Activated CD8-positive, alpha-beta memory T cell treated with anti-CD3 and anti-CD28 coated beads for 48 hours (primary cell): Measurements from ENCODE around the gene HES5.

ENCODE experiments used
- DNase-seq, 3 experiments: peaks; one replicate each; pipeline ENCODE4 v3.0.0-alpha.2; 2020; ENCODE audit warnings: low read depth in 2 of 3, low spot score in 2 of 3

HES5 gene

GRCh38 chr1:2547210-2548067, 17.4 kb upstream of the HES5 start:
- DNase-seq = no peak

- peak in 2 of 3 experiments; percentile 70 to 71 for DNase-seq
Measured at GRCh38 chr1:2546515-2547209, 16.6 kb upstream of the HES5 start.

GRCh38 chr1:2545754-2546514, 15.9 kb upstream of the HES5 start:
- peak; percentile 68 to 71 (median 68) for DNase-seq

DNA sequence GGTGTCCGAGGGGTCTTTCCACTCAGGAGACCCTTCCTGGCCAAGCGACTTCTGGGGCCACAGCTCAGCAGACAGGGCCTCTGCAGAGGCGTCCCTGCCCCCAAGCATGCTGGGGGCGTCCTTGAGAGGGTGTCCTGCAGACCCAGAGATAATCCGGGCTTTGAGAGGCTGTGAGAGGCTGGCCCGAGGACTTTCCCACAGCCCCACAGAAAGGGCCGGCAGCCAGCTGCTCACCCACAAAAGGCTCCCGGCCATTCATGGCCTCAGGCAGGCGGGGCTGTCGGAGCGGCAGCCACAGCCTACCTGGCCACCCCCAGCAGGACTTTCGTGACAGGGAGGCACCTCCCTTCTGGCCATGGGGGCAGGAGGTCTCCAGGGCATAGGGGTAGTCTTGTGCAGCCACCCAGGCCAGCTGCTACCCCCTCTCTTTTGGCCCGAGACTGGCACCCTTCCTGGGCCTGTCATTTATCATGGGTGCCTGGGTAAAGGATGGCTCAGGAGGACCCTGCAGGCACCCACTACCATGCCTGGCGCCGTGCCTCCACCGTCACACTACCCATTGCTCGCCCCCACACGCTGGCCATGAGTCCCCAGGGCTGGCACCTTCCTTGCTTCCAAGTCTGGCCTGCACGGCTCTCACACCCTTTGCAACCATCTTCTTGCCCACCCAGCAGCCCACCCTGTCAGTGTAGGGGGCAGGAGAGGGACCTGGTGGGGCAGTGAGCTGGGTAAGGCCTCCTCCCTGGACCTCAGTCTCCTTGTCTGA, 15.0 kb upstream of the HES5 start:
- no peak for DNase-seq

GRCh38 chr1:2544093-2544874, 14.2 kb upstream of the HES5 start:
- DNase-seq = no peak

DNA sequence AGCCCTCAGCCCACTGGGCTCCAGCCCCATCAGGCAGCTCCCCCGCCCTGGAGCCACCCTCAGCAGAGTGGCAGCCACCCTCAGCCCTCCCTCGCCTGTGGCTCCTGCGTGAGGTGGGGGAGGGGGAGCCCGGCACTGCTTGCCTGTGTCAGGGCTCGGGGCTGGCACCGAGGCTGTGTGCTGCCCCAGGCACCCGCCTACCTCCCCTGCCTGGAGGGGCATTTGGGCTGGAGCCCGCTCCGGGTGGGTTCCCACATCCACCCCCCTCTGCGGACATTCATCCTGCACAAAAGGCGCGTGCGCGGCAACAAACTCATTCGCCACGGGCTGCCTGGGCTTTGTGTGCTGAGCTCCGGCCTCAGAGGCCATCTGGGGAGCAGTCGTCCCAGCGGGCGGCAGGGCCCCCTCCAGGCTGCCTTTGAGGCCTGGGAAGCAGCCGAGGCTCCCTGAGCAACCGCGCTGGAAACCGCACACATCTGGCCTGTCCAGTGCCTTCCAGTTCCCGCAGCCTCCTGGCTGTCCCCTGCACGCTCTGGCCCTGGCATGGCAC, 13.6 kb upstream of the HES5 start:
- DNase-seq = no peak

DNA sequence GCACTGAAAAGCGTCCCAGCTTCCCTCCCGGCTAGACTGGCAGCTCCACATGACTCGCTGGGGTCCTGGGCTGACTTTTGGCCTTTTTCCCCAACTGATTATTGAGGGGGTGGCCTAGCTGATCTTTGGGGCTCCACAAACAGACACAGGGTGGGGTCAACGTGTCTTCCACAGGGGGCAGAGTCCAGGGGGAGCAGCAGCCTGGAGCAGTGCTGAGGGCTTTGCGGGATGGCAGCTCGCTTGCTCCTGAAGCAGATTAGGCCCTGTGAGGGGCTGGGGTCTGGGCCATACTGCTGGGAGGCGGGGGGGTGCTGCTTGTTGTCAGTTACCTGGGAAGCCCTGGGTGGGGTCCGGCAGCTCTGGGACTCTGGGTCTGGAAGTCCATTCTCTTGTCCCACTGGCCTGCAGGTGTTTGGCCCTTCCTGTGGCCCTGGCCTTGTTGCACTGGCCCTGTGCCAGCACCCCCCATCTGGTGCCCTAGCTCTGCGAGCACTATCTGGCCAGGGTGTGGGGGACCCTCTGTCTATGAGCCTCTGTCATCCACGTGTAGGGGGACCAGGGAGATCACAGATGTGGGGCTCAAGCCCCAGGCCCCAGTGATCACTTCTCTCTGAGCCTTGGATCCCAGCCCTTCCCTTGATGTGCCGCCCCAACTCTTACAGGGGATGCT, 12.3 kb upstream of the HES5 start:
- DNase-seq = no peak

- DNase-seq = no peak
Measured at GRCh38 chr1:2541619-2542245, 11.7 kb upstream of the HES5 start.

- no peak for DNase-seq
Measured at GRCh38 chr1:2540816-2541492, 10.9 kb upstream of the HES5 start.

- DNase-seq = no peak
Measured at GRCh38 chr1:2539312-2539907, 9.3 kb upstream of the HES5 start.

DNA sequence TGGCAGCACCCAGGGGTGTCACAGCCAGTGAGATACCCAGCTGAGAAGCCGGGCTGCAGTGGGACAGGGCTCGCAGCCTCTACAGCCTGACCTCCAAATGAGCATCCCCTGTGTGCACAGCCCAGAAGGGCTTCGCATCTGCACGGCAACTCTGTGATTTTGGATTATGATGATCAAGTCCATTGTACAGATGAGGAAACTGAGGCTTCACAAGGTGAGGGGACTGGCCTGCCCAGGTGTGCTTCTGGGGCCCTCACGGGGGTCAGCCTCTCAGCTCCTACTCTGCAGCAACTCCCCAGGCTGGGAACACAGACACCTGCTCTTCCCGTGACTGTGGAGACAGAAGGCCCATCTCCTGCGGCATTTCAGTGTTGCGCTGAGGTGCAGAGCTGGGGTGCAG, 8.8 kb upstream of the HES5 start:
- no peak for DNase-seq

- no peak for DNase-seq
Measured at GRCh38 chr1:2538376-2538775, 8.3 kb upstream of the HES5 start.

GRCh38 chr1:2537784-2538115, 7.7 kb upstream of the HES5 start:
- no peak for DNase-seq

- DNase-seq = no peak
Measured at GRCh38 chr1:2535981-2536380, 5.9 kb upstream of the HES5 start.

- DNase-seq = no peak
Measured at GRCh38 chr1:2535455-2535854, 5.4 kb upstream of the HES5 start.

DNA sequence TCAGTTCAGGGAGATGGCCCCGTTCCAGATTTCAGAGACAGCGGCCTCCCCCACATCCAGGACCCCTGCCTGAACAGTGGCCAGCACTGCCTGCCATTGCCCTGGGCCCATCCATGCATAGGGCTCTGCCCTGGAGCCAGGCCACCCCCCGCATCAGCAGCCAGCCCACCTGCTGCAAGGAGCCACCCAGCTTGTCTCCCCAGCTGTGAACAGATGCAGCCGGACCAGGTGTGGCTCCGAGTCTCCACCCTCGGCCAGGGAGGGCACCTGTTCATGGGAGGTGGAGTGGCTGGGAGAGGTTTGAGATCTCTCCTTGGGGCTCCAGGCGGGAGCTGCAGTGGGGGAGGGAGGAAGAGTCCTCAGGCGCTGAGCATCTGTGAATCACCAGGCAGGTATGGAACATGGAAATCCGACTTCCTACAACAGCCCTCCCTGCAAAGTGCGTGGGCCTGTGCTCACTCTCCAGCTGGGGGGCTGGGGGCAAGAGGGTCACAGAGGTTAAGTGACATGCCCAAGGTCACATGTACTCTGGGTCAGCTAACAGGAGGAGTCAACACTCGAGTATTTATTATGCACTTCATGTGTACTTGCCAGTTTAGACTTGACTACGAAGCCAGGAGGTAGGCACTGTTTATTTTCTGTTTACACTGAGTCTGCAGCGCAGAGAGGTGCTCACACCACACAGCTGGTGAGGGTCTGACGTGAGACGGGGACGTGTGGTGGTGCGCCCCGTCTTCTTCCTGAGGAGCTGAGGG, 4.8 kb upstream of the HES5 start:
- DNase-seq = no peak

- DNase-seq = no peak
Measured at GRCh38 chr1:2534315-2534686, 4.2 kb upstream of the HES5 start.

- DNase-seq = no peak
Measured at GRCh38 chr1:2533365-2533764, 3.3 kb upstream of the HES5 start.
